SKM-1 treated with dmso at 0.1 percent for 144 hours (cell line): ENCODE results near the gene DCHS2.

Source experiments
- DNase-seq: peaks from one replicate; lab custom pipeline; 2025; ENCODE audit not compliant: unreplicated experiment; lab: John Stamatoyannopoulos, UW

Gene DCHS2

DNA sequence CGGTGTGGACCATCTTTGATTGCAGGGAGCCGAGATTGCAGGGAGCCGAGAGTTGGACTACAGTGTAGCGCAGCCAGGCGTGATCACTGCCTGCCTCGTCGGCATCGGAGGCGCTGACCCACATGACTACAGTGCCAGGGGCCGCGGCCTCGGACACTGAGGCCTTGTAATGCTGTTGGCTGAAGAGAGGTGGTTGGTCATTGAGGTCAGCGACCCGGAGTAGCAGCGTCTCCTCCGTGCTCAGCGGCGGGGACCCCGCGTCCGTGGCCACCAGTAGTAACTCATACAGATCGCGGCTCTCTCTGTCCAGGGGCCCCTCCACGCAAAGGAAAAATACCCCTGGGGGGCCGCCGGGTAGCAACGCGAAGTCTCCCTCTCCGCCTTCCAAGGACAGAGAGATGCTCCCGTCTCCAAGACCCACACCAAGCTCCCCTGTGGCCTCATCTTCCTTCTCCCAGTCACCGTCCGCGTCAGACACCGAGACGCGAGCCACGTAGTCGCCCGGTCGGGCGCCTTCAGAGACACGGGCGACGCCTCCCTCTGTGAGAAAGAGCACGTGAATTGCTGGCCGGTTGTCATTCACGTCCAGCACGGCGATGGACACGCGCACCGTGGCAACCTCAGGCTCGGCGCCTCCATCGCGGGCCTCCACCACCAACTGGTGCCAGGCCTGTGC lies 1.9 kb downstream of the DCHS2 start:
- no peak for DNase-seq

GRCh38 chr4:154487145-154487544 lies 4.5 kb downstream of the DCHS2 start:
- DNase-seq = no peak

GRCh38 chr4:154485127-154485773 lies 6.3 kb downstream of the DCHS2 start:
- peak; percentile 91 for DNase-seq

- DNase-seq = no peak
Observed at GRCh38 chr4:154478547-154478946, 13.1 kb downstream of the DCHS2 start.

GRCh38 chr4:154478128-154478527 lies 13.5 kb downstream of the DCHS2 start:
- no peak for DNase-seq

DNA sequence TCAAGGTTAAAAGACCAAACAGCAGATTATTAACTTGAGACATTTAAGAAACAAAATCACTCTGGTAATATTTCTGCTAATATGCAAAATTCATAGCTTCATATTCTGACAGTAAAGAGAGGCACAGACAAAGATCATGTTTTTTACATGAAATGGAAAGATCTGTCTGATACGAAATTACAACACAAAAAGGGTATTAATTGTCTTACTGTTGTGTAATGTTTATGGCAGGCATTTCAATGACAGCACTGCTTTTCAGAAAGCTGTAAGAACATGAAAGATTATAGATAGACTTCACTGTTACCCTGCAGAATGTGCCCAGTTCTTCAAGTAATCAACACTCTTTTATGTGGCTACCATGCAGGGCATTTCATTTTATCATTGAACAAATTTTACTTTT lies 15.4 kb downstream of the DCHS2 start:
- DNase-seq = no peak

DNA sequence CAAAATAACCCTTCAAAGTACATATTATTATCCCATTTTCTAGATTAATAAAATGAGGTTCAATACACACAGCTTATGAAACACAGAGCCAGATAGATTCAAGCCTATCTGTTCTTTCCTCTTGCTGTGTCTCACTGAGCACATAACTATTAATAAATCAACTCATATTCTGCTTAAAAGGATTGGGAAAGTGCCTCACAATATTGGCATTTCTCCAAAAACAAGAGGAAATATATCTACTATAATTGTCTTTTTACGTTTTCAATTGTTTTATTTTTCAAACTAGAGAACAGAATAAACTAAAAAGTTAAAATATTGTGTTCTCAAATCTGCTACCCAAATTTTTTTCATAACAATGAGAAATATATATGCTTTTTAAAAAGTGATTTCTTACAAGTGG lies 15.8 kb downstream of the DCHS2 start:
- DNase-seq = no peak

- no peak for DNase-seq
Observed at GRCh38 chr4:154473497-154473896, 18.1 kb downstream of the DCHS2 start.

- DNase-seq = no peak
Observed at GRCh38 chr4:154472858-154473257, 18.7 kb downstream of the DCHS2 start.

- DNase-seq = no peak
Observed at GRCh38 chr4:154471526-154472331, 19.9 kb downstream of the DCHS2 start.

DNA sequence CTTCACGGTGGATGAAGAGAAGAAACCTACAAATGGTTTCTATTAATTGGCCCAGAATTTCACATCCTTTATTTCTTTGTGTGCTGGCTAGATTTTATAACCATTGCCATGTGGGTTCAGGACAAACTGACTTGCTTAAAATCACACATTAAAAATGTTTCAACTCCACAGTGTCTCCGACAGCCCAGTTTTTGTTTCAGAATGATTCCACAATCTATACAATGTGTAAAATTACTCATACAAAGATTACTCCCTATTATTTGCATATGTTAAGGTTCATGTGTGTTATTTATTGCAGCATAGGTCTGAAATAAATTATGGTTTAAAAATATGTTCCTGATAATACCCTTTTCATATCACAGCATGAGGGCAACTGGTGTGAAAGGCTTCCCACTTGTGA lies 20.6 kb downstream of the DCHS2 start:
- DNase-seq = no peak

DNA sequence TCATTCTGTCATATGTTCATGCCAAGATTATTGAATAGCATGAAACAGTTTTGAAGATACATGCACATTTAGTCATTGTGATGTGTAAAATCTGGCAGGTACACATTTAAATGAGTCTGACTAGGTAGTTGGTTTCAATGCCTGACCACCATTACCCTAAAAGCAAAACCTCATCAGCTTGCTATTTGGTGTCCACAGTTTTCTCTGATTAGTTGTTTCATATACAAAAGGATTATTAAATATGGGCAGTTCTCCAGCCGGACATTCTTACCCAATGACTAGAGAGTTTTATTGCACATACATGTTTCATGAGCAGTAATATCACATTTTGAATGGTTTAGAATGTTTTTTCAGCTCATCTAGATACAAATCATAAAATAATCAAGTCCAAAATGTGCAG lies 23.7 kb downstream of the DCHS2 start:
- no peak for DNase-seq

DNA sequence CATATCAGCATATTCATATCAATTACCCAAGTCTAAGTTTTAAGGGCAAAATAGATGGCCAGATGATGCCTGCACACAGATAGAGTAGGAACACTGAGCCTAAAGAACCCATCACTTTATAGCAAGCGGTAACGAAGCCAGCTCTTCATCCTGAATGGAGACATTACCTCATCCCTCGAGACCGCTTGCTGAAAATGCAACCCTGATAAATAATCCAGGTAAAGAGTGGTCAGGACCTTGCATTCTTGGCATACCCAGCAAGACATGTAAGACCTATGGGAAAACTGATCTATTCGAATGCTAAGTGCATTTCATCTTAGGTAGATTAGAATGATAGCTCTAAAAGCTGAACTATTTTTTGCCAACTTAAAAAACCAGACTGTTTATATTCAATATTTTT lies 25.3 kb downstream of the DCHS2 start:
- DNase-seq = no peak

- DNase-seq = no peak
Observed at GRCh38 chr4:154465085-154465484, 26.5 kb downstream of the DCHS2 start.

GRCh38 chr4:154464654-154465053 lies 26.9 kb downstream of the DCHS2 start:
- DNase-seq = no peak

DNA sequence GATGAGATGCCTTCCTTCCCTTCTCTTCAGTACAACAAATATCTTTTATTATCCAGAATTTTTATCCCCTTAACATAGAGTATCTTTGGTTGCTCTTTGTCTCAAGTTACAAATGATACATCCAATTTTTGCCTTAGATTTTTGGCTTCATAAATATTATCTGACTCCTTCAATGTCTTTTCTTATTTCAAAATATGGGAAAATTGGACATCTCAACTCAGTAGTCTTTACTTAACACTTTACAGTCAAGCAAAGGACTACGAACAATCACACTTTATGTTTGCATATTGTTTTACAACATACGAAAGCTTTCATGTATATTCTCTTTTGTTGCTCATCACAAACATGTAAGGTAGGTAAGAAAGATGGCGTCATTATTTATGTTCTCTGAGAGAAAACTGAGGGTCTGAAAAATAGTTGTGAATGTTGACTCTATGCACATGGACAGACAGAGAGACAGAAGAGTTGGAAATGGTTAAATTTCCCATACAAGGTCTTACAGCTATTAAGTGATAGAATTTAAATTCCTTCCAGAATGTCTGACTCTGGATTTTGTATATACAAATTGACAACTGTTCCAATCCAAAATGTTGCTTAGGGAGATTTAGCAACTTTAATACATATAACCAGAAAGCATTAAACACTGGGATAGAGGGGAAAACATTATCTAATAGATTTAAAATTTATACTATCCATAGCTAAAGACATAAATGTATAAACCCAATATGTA lies 29.4 kb downstream of the DCHS2 start:
- no peak for DNase-seq

GRCh38 chr4:154457471-154457870 lies 34.1 kb downstream of the DCHS2 start:
- no peak for DNase-seq

GRCh38 chr4:154456889-154457288 lies 34.7 kb downstream of the DCHS2 start:
- DNase-seq = no peak

- no peak for DNase-seq
Observed at GRCh38 chr4:154456240-154456639, 35.4 kb downstream of the DCHS2 start.

GRCh38 chr4:154455111-154455510 lies 36.5 kb downstream of the DCHS2 start:
- no peak for DNase-seq

- DNase-seq = no peak
Observed at GRCh38 chr4:154454710-154455109, 36.9 kb downstream of the DCHS2 start.
